Measurements from ENCODE around the gene EBPL.
"Not testable (repeated sequence)": the region's sequence is repeated elsewhere in the genome, so short reads cannot be mapped to it uniquely, and the experiment has no call there.

The EBPL gene

DNA sequence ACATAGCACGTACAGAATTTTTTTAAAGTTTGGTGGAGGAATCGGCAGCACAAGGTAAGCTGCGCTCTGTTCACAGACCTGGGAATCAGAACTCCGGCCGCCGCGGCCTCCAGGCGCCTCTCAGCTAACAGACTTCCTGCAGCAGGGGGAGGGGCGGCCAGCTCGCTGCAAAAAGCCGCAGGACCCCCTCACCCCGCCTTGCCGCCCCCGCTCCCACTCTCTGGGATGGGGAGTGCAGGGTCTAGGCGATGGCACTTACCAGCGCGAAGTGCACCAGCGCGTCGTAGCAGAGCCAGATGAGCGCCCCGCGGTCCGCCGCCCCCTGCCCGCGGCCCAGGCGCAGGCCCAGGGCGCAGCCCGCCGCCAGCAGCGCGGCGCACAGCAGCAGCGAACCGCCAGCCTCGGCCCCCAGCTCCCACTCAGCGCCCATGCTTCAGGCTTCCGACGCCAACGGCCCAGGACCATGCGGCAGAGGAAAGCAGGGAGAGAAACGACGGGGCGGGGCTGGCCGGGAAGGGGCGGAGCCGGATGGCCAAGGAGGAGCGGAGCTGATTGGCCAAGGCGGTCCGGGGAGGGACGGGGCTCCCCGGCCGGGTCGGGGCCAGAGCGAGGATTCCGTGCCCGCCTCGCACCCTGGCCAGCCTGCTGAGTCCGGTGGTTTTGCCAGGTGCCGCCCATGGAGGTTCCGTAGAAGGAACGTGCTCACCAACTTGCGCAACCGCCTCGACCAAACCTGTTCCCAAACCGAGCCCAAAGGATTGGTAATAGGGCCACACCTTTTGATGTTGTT, at the start of gene EBPL:
Gene EBPL (minus strand): TSS at position 492 of the 790 bp plus-strand sequence. CDS start 62 bp downstream, at position 430.
- DNase-seq (ENCODE audit: low read depth in 2 of 2): peak; percentile 88 to 90

DNA sequence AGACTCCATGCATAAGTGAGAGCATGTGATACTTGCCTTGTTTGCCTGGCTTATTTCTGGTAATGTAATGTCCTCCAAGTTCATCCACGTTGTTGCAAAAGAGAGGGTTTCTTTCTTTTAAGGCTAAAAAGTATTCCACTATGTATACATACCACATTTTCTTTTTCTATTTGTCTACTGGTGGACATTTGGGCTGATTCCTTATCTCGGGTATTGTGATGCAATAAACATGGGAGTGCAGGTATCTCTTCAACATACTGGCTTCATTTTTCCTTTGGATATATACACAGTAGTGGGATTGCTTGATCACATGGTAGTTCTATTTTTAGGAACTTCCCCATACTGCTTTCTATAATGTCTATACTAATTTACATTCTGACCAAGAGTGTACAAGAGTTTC, 49.6 kb upstream of the EBPL start:
- no peak for DNase-seq (ENCODE audit: low read depth in 2 of 2)

DNA sequence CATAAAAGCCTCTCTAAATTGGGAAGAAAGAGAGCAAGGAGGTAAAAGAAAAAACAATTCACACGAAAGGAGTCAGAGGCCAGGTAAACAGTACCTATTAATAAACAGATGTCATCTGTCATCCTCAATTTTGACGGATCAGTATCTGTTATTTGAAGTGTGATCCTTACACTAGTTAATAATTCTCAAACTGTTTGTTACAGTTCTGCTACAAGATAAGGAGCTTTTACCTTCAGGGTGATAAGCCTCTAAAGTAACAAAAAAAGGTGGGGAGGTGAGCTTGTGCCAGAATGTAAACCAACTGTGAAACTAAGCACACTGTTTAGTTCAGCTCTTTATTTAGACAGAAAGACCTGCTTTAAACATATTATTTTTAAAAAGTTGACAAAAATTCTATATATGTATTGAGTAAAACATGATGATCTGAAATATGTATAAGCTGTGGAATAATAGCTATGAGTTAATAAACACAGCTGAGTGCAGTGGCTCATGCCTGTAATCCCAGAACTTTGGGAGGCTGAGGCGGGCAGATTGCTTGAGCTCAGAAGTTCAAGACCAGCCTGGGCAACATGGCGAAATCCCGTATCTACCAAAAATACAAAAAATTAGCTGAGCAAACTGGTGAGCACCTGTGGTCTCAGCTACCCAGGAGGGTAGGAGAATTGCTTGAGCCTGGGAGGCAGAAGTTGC, 48.4 kb upstream of the EBPL start:
- DNase-seq (ENCODE audit: low read depth in 2 of 2): no peak

DNA sequence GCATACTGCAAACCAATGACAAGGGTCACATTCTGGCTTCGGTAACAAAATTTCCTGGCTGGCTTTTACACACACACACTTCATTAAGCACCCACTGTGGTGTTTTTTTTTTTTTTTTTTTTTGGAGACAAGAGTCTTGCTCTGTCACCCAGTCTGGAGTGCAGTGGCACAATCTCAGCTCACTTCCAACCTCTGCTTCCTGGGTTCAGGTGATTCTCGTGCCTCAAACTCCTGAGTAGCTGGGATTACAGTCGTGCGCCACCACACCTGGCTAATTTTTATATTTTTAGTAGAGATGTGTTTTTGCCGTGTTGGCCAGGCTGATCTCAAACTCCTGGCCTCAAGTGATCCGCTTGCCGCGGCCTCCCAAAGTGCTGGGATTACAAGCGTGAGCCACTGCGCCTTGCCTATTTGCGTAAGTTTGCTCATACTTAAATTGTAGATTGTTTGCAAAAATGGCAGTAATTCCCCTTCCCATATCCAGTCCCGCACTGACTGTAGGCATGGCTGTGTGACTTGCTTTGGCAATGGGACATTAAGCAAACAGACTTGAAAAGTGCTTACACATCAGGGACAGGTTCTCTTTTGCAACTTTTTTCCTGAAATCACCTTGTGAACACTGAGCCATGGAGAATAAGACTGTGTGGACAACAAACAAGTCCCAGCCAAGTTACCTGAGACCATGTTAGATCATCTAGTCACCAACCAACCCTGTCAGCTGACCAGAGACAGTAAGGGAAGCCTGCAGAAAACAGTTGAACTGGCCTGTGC, 42.1 kb upstream of the EBPL start:
- no peak for DNase-seq (ENCODE audit: low read depth in 2 of 2)

DNA sequence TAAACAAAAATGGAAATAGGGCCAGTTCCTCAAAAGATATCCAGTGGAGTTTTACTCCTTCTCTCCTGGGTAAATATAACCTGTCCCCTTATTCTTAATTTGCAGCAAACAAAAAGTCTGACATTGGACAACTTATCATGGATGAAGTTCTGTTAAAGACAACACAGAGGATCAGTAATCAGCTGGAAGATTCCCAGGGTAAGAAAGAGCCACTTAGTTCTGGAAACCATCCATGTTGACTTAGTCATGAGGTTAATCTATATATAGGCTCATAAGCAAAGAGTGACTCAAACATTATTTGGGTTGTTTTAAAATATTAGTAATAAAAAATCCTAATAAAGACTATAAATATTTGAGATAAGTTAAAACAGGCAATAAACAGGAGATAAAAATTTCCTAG, 40.5 kb upstream of the EBPL start:
- DNase-seq (ENCODE audit: low read depth in 2 of 2): no peak

DNA sequence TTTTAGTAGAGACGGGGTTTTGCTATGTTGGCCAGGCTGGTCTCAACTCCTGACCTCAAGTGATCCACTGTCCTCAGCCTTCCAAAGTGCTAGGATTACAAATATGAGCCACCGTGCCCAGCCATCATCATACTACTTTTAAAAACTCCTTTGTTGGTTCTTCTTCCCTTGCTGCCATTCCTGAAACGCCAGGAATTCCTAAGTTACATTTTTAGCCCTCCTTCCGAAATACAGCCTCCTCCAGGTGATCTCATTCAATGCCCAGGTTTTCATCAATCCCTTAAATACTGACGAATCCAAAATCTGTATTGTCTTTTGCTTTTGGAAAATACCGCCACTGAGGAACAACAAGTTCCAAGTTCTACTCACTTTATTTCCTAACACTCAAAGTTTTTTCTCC, 25.3 kb upstream of the EBPL start:
- DNase-seq (ENCODE audit: low read depth in 2 of 2): no peak

DNA sequence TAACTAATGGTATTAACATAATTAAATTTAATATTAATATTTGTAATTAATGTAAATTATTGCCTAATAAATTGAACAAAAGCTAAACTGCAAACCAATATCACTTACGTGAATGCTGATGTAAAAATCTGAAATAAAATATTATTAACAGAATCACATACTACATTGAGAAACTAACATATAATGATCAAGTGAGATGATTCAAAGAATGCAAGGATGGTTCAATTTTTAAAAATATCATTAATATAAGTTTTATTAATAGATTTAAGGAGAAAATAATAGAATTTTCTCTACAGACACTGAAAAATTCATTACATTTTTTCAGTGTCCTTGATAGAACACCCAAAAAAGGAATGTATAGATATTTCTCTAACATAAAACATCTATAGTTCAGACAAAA, 23.5 kb upstream of the EBPL start:
- no peak for DNase-seq (ENCODE audit: low read depth in 2 of 2)

DNA sequence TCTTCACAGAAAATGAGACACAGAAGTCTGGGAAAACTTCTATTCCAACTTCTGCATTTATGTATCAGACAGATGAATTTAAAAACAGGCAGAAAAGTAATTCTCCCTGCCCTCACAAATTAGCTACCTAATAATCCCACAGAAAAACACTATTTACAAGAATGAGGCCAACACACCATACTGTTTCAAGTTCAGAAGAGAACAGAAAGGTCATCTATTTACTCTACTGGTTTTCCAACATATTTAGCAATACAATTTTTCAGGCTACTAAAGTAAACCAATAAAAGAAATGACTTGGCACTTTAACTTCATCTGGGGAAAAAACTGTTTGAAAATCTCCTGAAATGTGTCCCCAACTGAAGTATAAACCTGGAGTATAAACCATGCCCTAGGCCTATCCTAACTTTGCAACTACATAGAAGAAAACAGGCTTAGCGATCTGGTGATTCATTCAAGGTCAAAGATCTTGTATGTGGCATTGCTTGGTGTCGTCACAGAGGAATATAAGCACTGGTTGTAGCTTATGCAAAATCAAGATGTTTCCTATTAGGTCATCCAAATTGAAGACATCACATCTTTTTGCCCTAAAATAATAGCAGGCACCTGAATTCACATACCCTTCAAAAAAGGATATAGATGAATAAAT, 20.1 kb upstream of the EBPL start:
- no peak for DNase-seq (ENCODE audit: low read depth in 2 of 2)

DNA sequence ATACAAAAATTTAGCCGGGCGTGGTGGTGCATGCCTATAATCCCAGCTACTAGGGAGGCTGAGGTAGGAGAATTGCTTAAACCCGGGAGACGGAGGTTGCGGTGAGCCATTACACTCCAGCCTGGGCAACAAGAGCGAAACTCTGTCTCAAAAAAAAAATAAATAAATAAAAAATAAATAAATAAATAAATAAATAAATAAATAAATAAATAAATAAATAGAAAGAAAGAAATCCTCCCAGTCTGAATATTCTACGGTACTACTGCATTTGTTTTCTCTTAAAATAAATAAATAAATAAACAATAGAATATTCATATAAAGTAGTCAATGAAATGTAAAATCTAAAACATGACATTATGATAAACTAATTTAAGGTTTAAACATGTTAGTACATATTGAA, 13.0 kb upstream of the EBPL start:
- not testable (repeated sequence) for DNase-seq (ENCODE audit: low read depth in 2 of 2)

DNA sequence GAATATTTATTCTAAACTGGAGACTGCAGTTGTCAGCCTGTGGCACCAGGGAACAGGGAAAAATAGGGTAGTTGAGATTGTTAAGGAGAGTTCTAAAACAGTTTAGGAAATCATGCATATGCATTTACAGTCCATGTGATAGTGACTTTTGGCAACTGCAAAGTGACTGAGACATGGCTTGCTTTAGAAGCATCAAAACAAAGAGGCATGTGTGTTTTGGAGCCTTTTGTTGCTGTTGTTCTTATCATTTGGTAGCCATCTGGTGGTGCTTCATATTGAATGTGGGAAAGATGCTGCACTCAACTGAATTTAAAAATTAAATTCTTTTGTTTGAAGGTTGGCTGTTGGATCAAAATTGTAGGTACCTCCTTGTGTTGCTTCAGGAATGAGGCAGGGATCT, 10.2 kb upstream of the EBPL start:
- DNase-seq (ENCODE audit: low read depth in 2 of 2): no peak

DNA sequence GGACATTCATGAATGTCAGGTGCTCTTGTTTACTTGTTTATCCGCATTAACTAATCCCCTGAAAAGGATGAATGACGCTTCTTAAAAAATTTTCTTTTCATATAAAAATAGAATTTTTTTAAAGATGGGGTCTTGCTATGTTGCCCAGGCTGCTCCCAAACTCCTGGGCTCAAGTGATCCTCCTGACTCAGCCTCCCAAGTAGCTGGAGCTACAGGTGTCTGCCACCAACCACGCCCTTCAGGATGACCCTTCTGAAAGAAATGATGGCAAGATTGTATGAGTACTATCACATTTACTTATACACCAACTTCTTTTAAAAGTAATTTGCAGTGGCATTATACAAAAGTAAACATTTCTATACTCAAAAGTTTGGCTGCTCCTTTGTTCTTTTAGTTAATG, 6.2 kb upstream of the EBPL start:
- no peak for DNase-seq (ENCODE audit: low read depth in 2 of 2)

DNA sequence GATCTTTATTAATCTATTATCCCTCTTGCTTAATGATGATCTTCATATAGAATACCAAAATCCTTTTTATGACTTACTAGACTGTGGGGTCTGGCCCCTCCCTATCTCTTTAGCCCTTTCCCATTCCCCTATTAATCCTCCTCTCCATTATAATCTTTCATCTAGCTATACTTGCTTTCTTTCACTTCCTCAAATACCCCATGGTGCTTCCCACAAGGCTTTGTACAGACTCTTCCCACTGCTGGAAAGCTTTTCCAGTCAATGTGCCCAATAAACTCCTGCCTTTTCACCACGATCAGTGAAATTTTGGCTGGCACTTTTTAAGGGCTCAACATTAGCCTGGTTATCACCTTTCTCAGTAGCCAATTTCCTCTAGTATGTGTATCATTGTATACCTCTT, 3.2 kb upstream of the EBPL start:
- no peak for DNase-seq (ENCODE audit: low read depth in 2 of 2)

DNA sequence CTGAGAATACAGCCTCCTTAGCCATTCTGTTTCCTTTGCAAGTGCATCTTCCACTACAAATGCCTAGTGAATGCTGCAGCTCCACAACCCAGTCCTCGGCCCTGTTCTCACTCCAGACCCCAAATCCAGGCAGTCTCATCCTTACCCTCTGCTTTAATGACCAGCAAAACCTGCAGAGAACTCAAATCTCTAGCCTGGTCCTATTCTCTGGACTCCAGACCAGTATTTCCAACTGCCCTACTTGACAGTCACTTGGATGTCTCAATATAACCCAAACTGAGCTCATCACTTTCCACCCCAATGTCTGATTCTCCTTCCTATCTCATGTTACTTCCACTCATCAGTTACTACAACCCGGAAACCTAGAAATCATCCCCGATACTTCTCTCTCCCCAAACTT, 2.6 kb upstream of the EBPL start:
- DNase-seq (ENCODE audit: low read depth in 2 of 2): no peak

DNA sequence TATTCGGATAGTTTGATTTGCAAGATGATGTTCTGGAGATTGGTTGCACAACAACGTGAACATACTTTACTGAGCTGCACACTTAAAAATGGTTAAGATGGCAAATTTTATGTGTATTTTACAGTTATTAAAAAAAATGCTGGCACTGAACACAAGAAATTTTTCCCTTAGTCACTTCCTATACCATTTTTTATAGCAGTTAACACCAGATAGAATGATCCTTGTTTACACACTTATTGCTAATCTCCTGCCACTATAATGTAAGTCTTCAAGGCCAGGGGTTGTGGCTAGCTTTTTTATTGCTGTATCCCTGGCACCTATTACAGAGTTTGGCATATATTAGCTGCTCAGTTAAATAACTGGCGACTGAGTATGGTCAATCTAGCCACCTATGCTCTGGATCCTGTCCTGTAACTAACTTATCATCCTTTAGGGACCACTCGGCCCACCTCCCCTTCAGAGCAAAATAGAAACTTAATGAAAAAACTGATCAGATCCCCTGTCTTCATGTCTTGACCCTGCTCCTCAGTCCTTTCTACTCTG, 2.0 kb upstream of the EBPL start:
- DNase-seq (ENCODE audit: low read depth in 2 of 2): no peak

DNA sequence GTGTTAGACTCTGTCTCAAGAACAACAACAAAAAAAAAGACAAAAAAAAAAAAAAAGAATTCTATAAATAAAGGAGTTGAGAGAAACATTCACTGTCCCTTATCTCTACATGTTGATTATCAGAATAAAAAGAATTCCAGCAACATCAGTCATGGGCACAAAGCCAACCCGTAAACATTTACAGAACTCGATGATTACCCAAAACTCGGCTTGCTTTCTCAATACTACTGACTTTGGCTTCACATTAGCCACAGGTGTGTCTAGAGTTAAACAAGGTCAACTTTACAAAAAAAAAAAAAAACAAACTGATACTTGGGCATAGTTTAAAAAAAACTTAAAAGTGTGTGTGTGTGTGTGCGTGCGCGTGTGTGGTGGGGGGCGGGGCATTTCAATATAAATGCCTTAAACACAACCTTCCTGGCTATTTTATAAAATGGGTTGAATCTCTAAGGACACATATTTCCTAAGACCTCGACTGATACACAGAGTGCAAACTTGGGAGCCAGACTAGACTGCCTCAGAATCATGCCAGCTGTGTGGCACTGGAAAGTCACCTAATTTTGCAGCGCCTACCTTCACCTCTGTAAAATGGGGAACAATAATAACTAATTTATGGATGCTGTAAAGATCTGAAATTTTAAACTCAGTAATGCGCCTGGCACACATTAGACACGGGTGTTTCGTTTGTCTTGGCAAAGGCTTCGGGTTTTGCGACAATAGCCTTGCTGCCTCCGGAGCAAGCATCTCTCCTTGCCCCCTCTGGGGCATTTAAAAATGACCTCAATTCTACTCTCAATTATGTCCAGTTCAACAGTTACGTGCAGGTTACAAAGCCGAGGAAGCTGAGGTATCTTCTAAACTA, 922 bp downstream of the EBPL start:
- no peak for DNase-seq (ENCODE audit: low read depth in 2 of 2)

DNA sequence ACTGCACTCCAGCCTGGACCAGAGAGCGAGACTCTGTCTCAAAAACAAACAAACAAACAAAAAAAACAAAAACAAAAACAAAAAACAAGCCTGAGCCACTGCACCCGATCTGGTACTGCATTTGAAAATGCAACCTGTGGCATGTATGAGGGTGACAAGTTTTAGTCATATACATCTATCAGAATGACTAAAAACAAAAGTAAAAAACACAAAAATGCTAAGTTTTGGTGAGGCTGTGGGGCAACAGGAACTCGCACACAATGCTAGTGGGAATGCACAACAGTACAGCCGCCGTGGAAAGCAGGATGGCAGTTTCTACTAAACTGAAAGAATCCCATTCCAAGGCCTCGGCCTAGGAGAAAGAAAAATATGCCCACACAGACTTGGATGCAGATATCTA, 7.8 kb downstream of the EBPL start:
- DNase-seq (ENCODE audit: low read depth in 2 of 2): no peak

DNA sequence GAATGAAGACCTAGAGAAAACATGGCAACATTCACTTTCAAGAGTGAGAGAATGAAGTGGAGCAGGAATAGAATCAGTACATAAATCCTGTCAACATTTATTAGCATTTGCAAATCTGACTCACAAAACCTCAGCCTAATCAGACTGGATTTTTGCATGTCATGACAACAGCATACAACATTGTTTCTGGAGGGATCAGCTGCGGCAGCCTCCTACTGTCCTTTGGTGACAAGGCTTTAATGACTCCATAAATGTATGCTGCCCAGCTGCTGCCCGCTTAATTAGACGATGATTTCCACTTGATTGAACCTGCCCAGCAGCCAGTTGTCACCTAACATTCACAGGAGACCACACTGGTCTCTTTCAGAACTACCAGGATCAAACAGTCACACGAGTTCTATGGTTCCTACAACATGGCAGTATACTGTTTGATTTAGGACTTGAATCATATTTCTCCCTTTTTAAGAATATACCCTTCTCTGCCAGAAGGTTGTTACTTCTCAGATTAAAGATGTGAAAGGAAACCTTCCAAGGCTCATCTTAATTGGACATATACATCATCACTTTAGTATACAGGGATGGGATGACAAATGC, 9.3 kb downstream of the EBPL start:
- no peak for DNase-seq (ENCODE audit: low read depth in 2 of 2)

DNA sequence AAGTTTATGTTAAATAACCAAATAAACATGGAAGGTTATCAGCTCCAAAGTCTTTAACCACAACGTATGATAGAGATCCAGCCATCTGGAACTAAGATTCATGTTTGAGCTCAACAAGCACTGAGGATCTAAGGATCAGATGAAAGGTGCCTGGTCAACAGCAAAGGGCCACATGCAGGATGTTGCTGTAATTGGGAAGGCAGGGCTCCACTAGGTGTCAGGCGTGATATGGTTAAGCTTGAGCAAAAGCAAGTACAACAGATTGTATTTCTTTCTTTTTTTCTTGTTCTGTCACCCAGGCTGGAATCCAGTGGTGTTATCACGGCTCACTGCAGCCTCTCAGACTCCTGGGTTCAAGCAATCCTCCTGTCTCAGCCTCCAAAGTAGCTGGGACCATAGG, 12.0 kb downstream of the EBPL start:
- no peak for DNase-seq (ENCODE audit: low read depth in 2 of 2)

DNA sequence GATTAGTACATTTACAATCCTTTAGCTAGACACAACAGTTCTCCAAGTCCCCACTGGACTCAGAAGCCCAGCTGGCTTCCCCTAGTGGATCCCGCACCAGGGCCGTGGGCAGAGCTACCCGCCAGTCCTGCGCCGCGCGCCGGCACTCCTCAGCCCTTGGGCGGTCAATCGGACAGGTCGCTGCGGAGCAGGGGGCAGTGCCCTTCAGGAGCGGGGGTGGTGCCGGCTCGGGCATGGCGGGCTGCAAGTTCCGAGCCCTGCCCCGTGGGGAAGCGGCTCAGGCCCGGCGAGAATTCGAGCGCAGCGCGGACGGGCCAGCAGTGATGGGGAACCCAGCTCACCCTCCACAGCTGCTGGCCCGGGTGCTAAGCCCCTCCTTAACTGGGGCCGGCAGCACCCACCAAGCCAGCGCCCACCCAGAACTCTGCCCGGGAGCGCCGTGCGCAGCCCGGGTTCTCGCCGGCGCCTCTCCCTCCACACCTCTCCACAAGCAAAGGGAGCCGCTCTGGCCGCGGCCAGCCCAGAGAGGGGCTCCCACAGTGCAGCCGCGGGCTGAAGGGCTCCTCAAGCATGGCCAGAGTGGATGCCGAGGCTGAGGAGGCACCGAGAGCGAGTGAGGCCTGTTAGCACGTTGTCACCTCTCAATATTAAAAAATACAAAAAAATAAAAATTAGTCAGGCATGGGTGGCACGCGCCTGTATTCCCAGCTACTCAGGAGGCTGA, 12.9 kb downstream of the EBPL start:
- DNase-seq (ENCODE audit: low read depth in 2 of 2): no peak
